H1 (cell line): ENCODE data around the gene CAMK2D. TPM values are rescaled to one million over a fixed set of nuclear protein-coding genes. Genes with fewer than 3 reads are reported as not detected.

ENCODE experiments used
- BACH1 ChIP-seq: IDR thresholded peaks from 2 replicates; pipeline ENCODE4 v1.6.1; 2012; ENCODE audit warnings: low read length, improper control_type of control experiment
- EP300 ChIP-seq, 2 experiments: IDR thresholded peaks; 1 replicate in 1 of 2; 2 replicates in 1 of 2; pipeline ENCODE4 v1.6.1; 2011 to 2012; ENCODE audit warnings: low read depth in 2 of 2, low read length in 2 of 2, mild to moderate bottlenecking in 2 of 2, borderline replicate concordance in 1 of 2, inconsistent platforms in 1 of 2, moderate library complexity in 1 of 2
- HDAC6 ChIP-seq: IDR thresholded peaks from one replicate; pipeline ENCODE4 v1.7.1; 2012; ENCODE audit warnings: low read depth, mild to moderate bottlenecking, inconsistent platforms, low read length, moderate library complexity
- MAX ChIP-seq: IDR thresholded peaks from 2 replicates; pipeline ENCODE4 v1.6.1; 2012; ENCODE audit warnings: inconsistent platforms
- RAD21 ChIP-seq, 2 experiments: IDR thresholded peaks in 1 of 2; conservative IDR thresholded peaks in 1 of 2; 2 replicates each; pipeline ENCODE4 v1.6.1; 2011; ENCODE audit warnings: low read depth in 2 of 2, low read length in 2 of 2, improper control_type of control experiment in 1 of 2, inconsistent platforms in 1 of 2, mild to moderate bottlenecking in 1 of 2, moderate library complexity in 1 of 2
- RXRA ChIP-seq: IDR thresholded peaks from 2 replicates; pipeline ENCODE4 v1.6.1; 2011; ENCODE audit warnings: low read depth, mild to moderate bottlenecking, low read length, moderate library complexity; ENCODE audit not compliant: insufficient read depth
- SIRT6 ChIP-seq: IDR thresholded peaks from one replicate; pipeline ENCODE4 v1.7.1; 2012; ENCODE audit warnings: low read length, inconsistent platforms
- SIX5 ChIP-seq: IDR thresholded peaks from 2 replicates; pipeline ENCODE4 v1.6.1; 2011; ENCODE audit warnings: mild to moderate bottlenecking, low read depth, low read length
- polyA plus RNA-seq, 7 experiments: library from polyadenylated mRNA; depleted of rRNA in 3 of 7; stranded (reverse) in 5 of 7; unstranded in 2 of 7; fragments of >200 nt in 5 of 7; fragments of 200-250 nt in 2 of 7; gene quantifications; 1 replicate in 5 of 7; 2 replicates in 1 of 7; 4 replicates in 1 of 7; pipeline versions ENCODE4 v1.2.1 to v1.2.3, GENCODE V29; 2011 to 2013; ENCODE audit warnings: missing spikeins in 2 of 7, mixed read lengths in 2 of 7
- total RNA-seq: library from RNA; stranded (reverse); fragmentation: NEBNext Ultra II Directional; extraction: Animal tissue kit (Norgen Biotek cat#: 25700); gene quantifications from 2 replicates; pipeline ENCODE4 v1.2.1, GENCODE V29; 2021

CAMK2D gene
- total and polyA plus RNA-seq, 2 of the 8 experiments (the other 6 are each of a cell fraction or from before 2014, with no cell fraction given), result 3.2 to 7.0 TPM

DNA sequence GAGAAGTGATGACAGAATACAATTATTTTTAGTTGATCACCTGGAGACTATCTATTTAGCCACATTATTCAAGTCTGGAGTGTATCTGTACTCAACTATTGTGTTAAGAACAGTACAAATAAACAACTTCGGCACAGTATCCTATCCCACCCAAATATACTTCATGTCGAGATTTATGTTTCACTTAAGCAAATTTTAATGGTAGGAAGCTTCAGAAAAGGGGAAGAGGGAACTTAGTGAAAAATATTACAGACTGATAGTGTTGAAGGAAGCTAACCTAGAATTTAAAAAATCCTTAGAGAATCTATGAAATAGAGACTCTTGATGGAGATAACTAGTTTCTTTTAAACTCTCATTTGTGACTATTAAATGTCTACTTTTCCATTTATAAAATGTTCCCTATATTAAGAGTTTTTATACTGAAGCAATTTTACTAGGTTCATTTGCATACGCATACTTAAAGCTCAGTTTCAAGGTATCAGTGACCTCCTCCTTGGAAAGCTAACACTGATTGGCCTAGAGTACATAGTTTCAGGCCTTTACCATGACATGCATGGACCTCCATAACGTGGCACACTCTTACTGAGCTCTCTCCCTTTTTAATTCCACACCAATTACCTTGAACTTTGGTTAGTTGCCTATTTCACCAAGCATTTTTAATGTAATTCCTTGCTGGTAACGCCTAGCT, 197.7 kb downstream of the CAMK2D start (continued):
- TF ChIP-seq HDAC6 (no peak), SIRT6 (no peak), MAX (no peak), EP300 (IDR thresholded peaks at IDR 0.05; ENCODE audit: borderline replicate concordance in 1 of 2, low read depth in 2 of 2, low read length in 2 of 2) (no peak), RXRA (no peak), RAD21 (IDR thresholded peaks at IDR 0.05 in 1 of 2, conservative IDR thresholded peaks at IDR 0.05 in 1 of 2; ENCODE audit: low read depth in 2 of 2, low read length in 2 of 2) (no peak), SIX5 (no peak), BACH1 (no peak)
